A549 (cell line): Measurements from ENCODE around the gene GNPTG.

ENCODE experiments used
- POLR2A ChIP-seq: IDR thresholded peaks from 2 replicates; pipeline ENCODE4 v1.6.1; 2012; ENCODE audit warnings: mild to moderate bottlenecking, low read length
- TFCP2L1 ChIP-seq: fragments of 250-450 bp; sonication (Bioruptor Pico); IDR thresholded peaks from 2 replicates; pipeline ENCODE4 v1.5.0; 2021; ENCODE audit warnings: mild to moderate bottlenecking

DNA sequence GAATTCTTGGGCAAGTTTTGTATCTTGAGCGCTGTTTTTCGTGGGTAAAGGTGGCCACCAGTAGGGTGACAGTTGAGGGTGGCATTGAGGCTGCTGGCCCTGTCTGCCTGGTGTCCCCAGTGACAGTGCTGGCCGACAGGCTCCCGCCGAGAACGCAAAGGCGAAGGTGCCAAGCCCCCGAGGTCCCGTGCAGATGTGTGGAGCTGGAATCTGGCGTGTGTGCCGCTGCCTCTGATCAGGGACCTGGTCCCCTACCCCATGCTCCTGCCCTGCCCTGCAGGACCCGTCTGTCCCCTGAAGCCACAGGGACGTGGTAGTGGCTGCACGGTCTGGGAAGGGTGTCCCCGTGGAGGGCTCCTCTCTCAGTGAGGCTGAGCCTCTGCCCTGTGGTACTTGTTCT is 38.8 kb upstream of the GNPTG start:
- no peak for TF ChIP-seq TFCP2L1 (CRISPR knock-in tag)
- TF ChIP-seq POLR2A: no peak
